Neuronal stem cell (in vitro differentiated cells): ENCODE measurements around the gene CD276.

Experiments
- DNase-seq: peaks from one replicate; pipeline ENCODE4 v3.0.0-alpha.2; 2013; ENCODE audit warnings: low spot score
- H2AFZ ChIP-seq: one replicate; pipeline ENCODE4 v1.6.1; 2013; ENCODE audit warnings: mild to moderate bottlenecking, low read length, inconsistent platforms
- H2AK5ac ChIP-seq: 2 replicates; pipeline ENCODE4 v1.6.1; 2013; ENCODE audit warnings: low read depth, mild to moderate bottlenecking, inconsistent platforms, low read length, moderate library complexity, mixed read lengths
- H2BK120ac ChIP-seq: 2 replicates; pipeline ENCODE4 v1.6.1; 2013; ENCODE audit warnings: low read depth, mild to moderate bottlenecking, inconsistent platforms, low read length, moderate library complexity, mixed read lengths
- H2BK12ac ChIP-seq: one replicate; pipeline ENCODE4 v1.6.1; 2013; ENCODE audit warnings: low read length, inconsistent platforms
- H2BK15ac ChIP-seq: 2 replicates; pipeline ENCODE4 v1.6.1; 2013; ENCODE audit warnings: mild to moderate bottlenecking, low read length, inconsistent platforms, mixed read lengths
- H2BK5ac ChIP-seq: one replicate; pipeline ENCODE4 v1.6.1; 2013; ENCODE audit warnings: inconsistent platforms, mild to moderate bottlenecking, low read length, moderate library complexity
- H3K14ac ChIP-seq: one replicate; pipeline ENCODE4 v1.6.1; 2013; ENCODE audit warnings: low read length, inconsistent platforms
- H3K18ac ChIP-seq: 2 replicates; pipeline ENCODE4 v1.6.1; 2013; ENCODE audit warnings: low read length, inconsistent platforms
- H3K23ac ChIP-seq: 2 replicates; pipeline ENCODE4 v1.6.1; 2013; ENCODE audit warnings: low read depth, mild to moderate bottlenecking, mixed read lengths, low read length, inconsistent platforms; ENCODE audit not compliant: poor library complexity
- H3K27ac ChIP-seq: replicated peaks from 3 replicates; pipeline ENCODE4 v1.5.1; 2013; ENCODE audit warnings: low read length, inconsistent platforms
- H3K27me3 ChIP-seq, 3 experiments: 2 replicates each; pipeline ENCODE4 v1.6.1; 2013; ENCODE audit warnings: low read length in 3 of 3, mild to moderate bottlenecking in 2 of 3, inconsistent platforms in 1 of 3, low read depth in 1 of 3, mixed read lengths in 1 of 3, moderate library complexity in 1 of 3; ENCODE audit not compliant: control insufficient read depth in 3 of 3, insufficient read depth in 3 of 3
- H3K36me3 ChIP-seq, 2 donors: replicated peaks in 1 of 2; 2 replicates each; pipeline ENCODE4 v1.6.1; 2013; ENCODE audit warnings: low read length in 2 of 2; ENCODE audit not compliant: control insufficient read depth in 2 of 2, insufficient read depth in 2 of 2
- H3K4ac ChIP-seq: 2 replicates; pipeline ENCODE4 v1.6.1; 2013; ENCODE audit warnings: inconsistent platforms, mild to moderate bottlenecking, low read length, moderate library complexity
- H3K4me1 ChIP-seq, 2 donors: 1 replicate in 1 of 2; 2 replicates in 1 of 2; pipeline ENCODE4 v1.6.1; 2013; ENCODE audit warnings: low read length in 2 of 2, low read depth in 1 of 2; ENCODE audit not compliant: control insufficient read depth in 2 of 2, insufficient read depth in 1 of 2
- H3K4me2 ChIP-seq: one replicate; pipeline ENCODE4 v1.6.1; 2013; ENCODE audit warnings: mild to moderate bottlenecking, low read length, inconsistent platforms; ENCODE audit not compliant: insufficient read depth, poor library complexity, severe bottlenecking
- H3K4me3 ChIP-seq, 2 donors: 2 replicates each; pipeline ENCODE4 v1.5.1; 2013; ENCODE audit warnings: low read length in 2 of 2, mild to moderate bottlenecking in 2 of 2, inconsistent platforms in 1 of 2, moderate library complexity in 1 of 2
- H3K79me1 ChIP-seq: one replicate; pipeline ENCODE4 v1.6.1; 2013; ENCODE audit warnings: low read depth, mild to moderate bottlenecking, inconsistent platforms, low read length, moderate library complexity
- H3K9ac ChIP-seq: one replicate; pipeline ENCODE4 v1.6.1; 2013; ENCODE audit warnings: mild to moderate bottlenecking, low read depth, low read length, inconsistent platforms; ENCODE audit not compliant: poor library complexity
- H3K9me3 ChIP-seq, 2 donors: replicated peaks in 1 of 2; 2 replicates each; pipeline versions ENCODE3 to v1.6.1; 2013; ENCODE audit warnings: low read length in 2 of 2, mild to moderate bottlenecking in 2 of 2, inconsistent platforms in 1 of 2, low read depth in 1 of 2, mixed read lengths in 1 of 2, moderate library complexity in 1 of 2; ENCODE audit not compliant: control insufficient read depth in 2 of 2, insufficient read depth in 1 of 2
- H4K8ac ChIP-seq: one replicate; pipeline ENCODE4 v1.6.1; 2013; ENCODE audit warnings: low read depth, mild to moderate bottlenecking, inconsistent platforms, low read length, moderate library complexity
- H4K91ac ChIP-seq: one replicate; pipeline ENCODE4 v1.6.1; 2013; ENCODE audit warnings: low read length, low read depth, mild to moderate bottlenecking, inconsistent platforms; ENCODE audit not compliant: poor library complexity
- WGBS, 2 donors: extraction: QIAGEN DNeasy Blood & Tissue Kit; methylation state at CpG; one replicate each; pipeline ENCODE4 v1.1.7; 2013; ENCODE audit warnings: missing lambda C conversion rate in 2 of 2, mixed read lengths in 1 of 2; ENCODE audit not compliant: insufficient read length in 2 of 2, insufficient replicate concordance in 1 of 2; ENCODE audit errors: extremely low coverage in 2 of 2; 5-methylcytosine and 5-hydroxymethylcytosine counted together

Gene CD276

GRCh38 chr15:73683257-73683776, 866 bp upstream of the CD276 start:
- H3K4me2 ChIP-seq, result peak overlapping the region; percentile 68
- peak overlapping the region; percentile 92 for H2AFZ ChIP-seq
- H3K23ac ChIP-seq, result peak overlapping the region; percentile 3
- H2BK5ac ChIP-seq, result no peak overlapping the region
- no peak overlapping the region for H4K8ac ChIP-seq
- H4K91ac ChIP-seq, result no peak overlapping the region
- H2AK5ac ChIP-seq, result peak overlapping the region; percentile 30
- H3K79me1 ChIP-seq, result peaks cover 8% of the 10 kb centered on the region
- H3K14ac ChIP-seq, result no peak overlapping the region
- no peaks in the 10 kb centered on the region for H3K36me3 ChIP-seq
- no peaks in the 10 kb centered on the region for H3K9me3 ChIP-seq
- peaks cover 0 to 10% (median 0%) of the 10 kb centered on the region in 3 experiments for H3K27me3 ChIP-seq
- peak overlapping the region; percentile 93 for H3K27ac ChIP-seq
- H2BK15ac ChIP-seq, result peak overlapping the region; percentile 40
- peak overlapping the region; percentile 4 for H2BK12ac ChIP-seq
- H3K18ac ChIP-seq, result peak overlapping the region; percentile 90
- DNase-seq, result no peak
- H3K4me1 ChIP-seq, result peaks cover 16 to 29% of the 10 kb centered on the region in 2 donors
- H3K4ac ChIP-seq, result no peak overlapping the region
- H3K9ac ChIP-seq, result peak overlapping the region; percentile 22
- H3K4me3 ChIP-seq, result peak overlapping the region in 1 of 2 donors; percentile 97
- no CpG with 5 or more reads among the region's 7 CpGs for WGBS, 2 donors
- peak overlapping the region; percentile 85 for H2BK120ac ChIP-seq

- Histone ChIP-seq H3K9me3 (no peaks in the 10 kb centered on the region), H3K4me1 (peaks cover 16 to 29% of the 10 kb centered on the region in 2 donors), H3K4me2 (peak overlapping the region; percentile 75), H2AFZ (peak overlapping the region; percentile 92), H3K18ac (peak overlapping the region; percentile 94), H2BK120ac (peak overlapping the region; percentile 84), H2BK12ac (peak overlapping the region; percentile 32), H2BK5ac (peak overlapping the region; percentile 98), H3K14ac (peak overlapping the region; percentile 94), H3K36me3 (peaks cover 3 to 5% of the 10 kb centered on the region in 2 donors), H3K79me1 (peaks cover 16% of the 10 kb centered on the region), H4K91ac (no peak overlapping the region), H3K27ac (peak overlapping the region; percentile 85), H3K9ac (peak overlapping the region; percentile 93), H2BK15ac (peak overlapping the region; percentile 76), H2AK5ac (peak overlapping the region; percentile 47), H3K4ac (no peak overlapping the region), H3K23ac (peak overlapping the region; percentile 94), H3K27me3 (peaks cover 0 to 6% (median 0%) of the 10 kb centered on the region in 3 experiments), H4K8ac (no peak overlapping the region), H3K4me3 (peak overlapping the region; percentile 87 to 97)
- no CpG with 5 or more reads among the region's 52 CpGs for WGBS, 2 donors
- no peak for DNase-seq
Measured at GRCh38 chr15:73684581-73685455, 635 bp downstream of the CD276 start.

GRCh38 chr15:73685981-73686380, 1.8 kb downstream of the CD276 start:
- peak overlapping the region; percentile 22 for H3K4me2 ChIP-seq
- H2BK12ac ChIP-seq, result no peak overlapping the region
- no peak overlapping the region for H4K91ac ChIP-seq
- H3K23ac ChIP-seq, result no peak overlapping the region
- H3K4me3 ChIP-seq, result peak overlapping the region in 1 of 2 donors; percentile 97
- no peaks in the 10 kb centered on the region for H3K27me3 ChIP-seq
- DNase-seq, result no peak
- no peak overlapping the region for H4K8ac ChIP-seq
- WGBS, 2 donors, result no CpG with 5 or more reads among the region's 6 CpGs
- H3K14ac ChIP-seq, result no peak overlapping the region
- no peak overlapping the region for H3K9ac ChIP-seq
- no peak overlapping the region for H3K18ac ChIP-seq
- H2BK5ac ChIP-seq, result no peak overlapping the region
- peak overlapping the region; percentile 14 for H2AK5ac ChIP-seq
- no peak overlapping the region for H2BK15ac ChIP-seq
- peaks cover 16 to 29% of the 10 kb centered on the region in 2 donors for H3K4me1 ChIP-seq
- no peak overlapping the region for H2BK120ac ChIP-seq
- H3K79me1 ChIP-seq, result peaks cover 16% of the 10 kb centered on the region
- H3K9me3 ChIP-seq, result peaks cover 0 to 3% of the 10 kb centered on the region in 2 donors
- no peak overlapping the region for H3K27ac ChIP-seq
- no peak overlapping the region for H3K4ac ChIP-seq
- no peak overlapping the region for H2AFZ ChIP-seq
- H3K36me3 ChIP-seq, result peaks cover 3 to 16% of the 10 kb centered on the region in 2 donors

- Histone ChIP-seq H3K4me1 (peaks cover 16 to 36% of the 10 kb centered on the region in 2 donors), H2BK120ac (no peak overlapping the region), H3K18ac (no peak overlapping the region), H3K9ac (no peak overlapping the region), H3K4ac (no peak overlapping the region), H2AK5ac (no peak overlapping the region), H2BK15ac (no peak overlapping the region), H3K4me2 (peak overlapping the region; percentile 22), H2BK12ac (no peak overlapping the region), H3K27ac (no peak overlapping the region), H3K4me3 (peak overlapping the region in 1 of 2 donors; percentile 6), H3K23ac (no peak overlapping the region), H4K8ac (no peak overlapping the region), H3K9me3 (peaks cover 0 to 3% of the 10 kb centered on the region in 2 donors), H3K36me3 (peaks cover 3 to 23% of the 10 kb centered on the region in 2 donors), H3K14ac (no peak overlapping the region), H3K79me1 (peaks cover 16% of the 10 kb centered on the region), H4K91ac (no peak overlapping the region), H3K27me3 (no peaks in the 10 kb centered on the region), H2BK5ac (no peak overlapping the region), H2AFZ (no peak overlapping the region)
- WGBS, 2 donors, result no CpG with 5 or more reads among the region's 4 CpGs
- DNase-seq, result no peak
Measured at GRCh38 chr15:73686781-73687256, 2.6 kb downstream of the CD276 start.
